CD4-positive, alpha-beta memory T cell (primary cell): ENCODE data around the gene TIGD1. TPM values are rescaled to one million over a fixed set of nuclear protein-coding genes. Genes with fewer than 3 reads are reported as not detected.

Experiments
- CTCF ChIA-PET: fragments of 350-600 bp; sonication (Branson Sonifier 250); formaldehyde crosslinking; loops from one replicate; lab custom pipeline; 2021; ENCODE audit warnings: inconsistent platforms; ENCODE audit not compliant: partially characterized antibody; lab: Charles Lee
- POLR2A ChIA-PET: fragments of 350-600 bp; sonication (Branson Sonifier 250); formaldehyde crosslinking; loops from one replicate; lab custom pipeline; 2021; ENCODE audit not compliant: partially characterized antibody; lab: Charles Lee
- DNase-seq, 5 donors: peaks; one replicate each; pipeline versions ENCODE4 v3.0.0 to v3.0.0-alpha.2; 2020 to 2022; ENCODE audit warnings: mixed read lengths in 1 of 5
- H3K27ac ChIP-seq: one replicate; pipeline ENCODE4 v1.7.0; 2013; ENCODE audit warnings: low read depth, low read length
- H3K27me3 ChIP-seq: 2 replicates; pipeline ENCODE4 v1.7.0; 2013; ENCODE audit warnings: mild to moderate bottlenecking, low read length, moderate library complexity; ENCODE audit not compliant: insufficient read depth
- H3K36me3 ChIP-seq: 2 replicates; pipeline ENCODE4 v1.7.0; 2013; ENCODE audit warnings: mild to moderate bottlenecking, low read length, moderate library complexity; ENCODE audit not compliant: insufficient read depth
- H3K4me1 ChIP-seq: 2 replicates; pipeline ENCODE4 v1.7.0; 2013; ENCODE audit warnings: mild to moderate bottlenecking, low read length, moderate library complexity; ENCODE audit not compliant: insufficient read depth
- H3K4me3 ChIP-seq, 2 donors: one replicate each; pipeline ENCODE4 v1.7.0; 2013; ENCODE audit warnings: low read length in 2 of 2, mild to moderate bottlenecking in 1 of 2
- H3K9me3 ChIP-seq, 2 donors: one replicate each; pipeline ENCODE4 v1.7.0; 2013; ENCODE audit warnings: low read length in 2 of 2, control low read depth in 1 of 2; ENCODE audit not compliant: control insufficient read depth in 1 of 2
- H3K27ac Mint-ChIP-seq, 7 donors: one replicate each; pipeline ENCODE4 v1.8.0; 2020 to 2021; ENCODE audit warnings: mixed read lengths in 7 of 7, mild to moderate bottlenecking in 6 of 7, inconsistent platforms in 3 of 7, moderate library complexity in 3 of 7
- H3K27me3 Mint-ChIP-seq, 2 donors: one replicate each; pipeline ENCODE4 v1.8.0; 2020 to 2021; ENCODE audit warnings: mixed read lengths in 2 of 2
- H3K36me3 Mint-ChIP-seq, 2 donors: one replicate each; pipeline ENCODE4 v1.8.0; 2020 to 2021; ENCODE audit warnings: mixed read lengths in 2 of 2, inconsistent platforms in 1 of 2, mild to moderate bottlenecking in 1 of 2
- H3K4me1 Mint-ChIP-seq, 4 donors: one replicate each; pipeline ENCODE4 v1.8.0; 2020 to 2021; ENCODE audit warnings: mixed read lengths in 4 of 4, mild to moderate bottlenecking in 1 of 4
- H3K4me3 Mint-ChIP-seq, 8 donors: one replicate each; pipeline ENCODE4 v1.8.0; 2020 to 2021; ENCODE audit warnings: mixed read lengths in 8 of 8, mild to moderate bottlenecking in 7 of 8, moderate library complexity in 6 of 8, inconsistent platforms in 3 of 8
- H3K9me3 Mint-ChIP-seq, 8 donors: one replicate each; pipeline ENCODE4 v1.8.0; 2020 to 2021; ENCODE audit warnings: mixed read lengths in 8 of 8, mild to moderate bottlenecking in 5 of 8, inconsistent platforms in 3 of 8, moderate library complexity in 1 of 8
- intact Hi-C: fragments of 100-400 bp; cut with micrococcal nuclease; formaldehyde crosslinking; loops from one replicate; pipeline ENCODE4 v1.15.1; 2023
- polyA plus RNA-seq, 2 donors: library from polyadenylated mRNA; unstranded; fragments of 300-500 nt; fragmentation: Illumina TruSeq; gene quantifications; one replicate each; pipeline ENCODE4 v1.2.3, GENCODE V29; 2021
- total RNA-seq, 2 experiments: library from RNA; stranded (reverse); gene quantifications; one replicate each; pipeline ENCODE4 v1.2.3, GENCODE V29; 2021

The TIGD1 gene
- total and polyA plus RNA-seq, 4 experiments from 2014 or later, result 11.8 to 19.3 (median 15.8) TPM

GRCh38 chr2:232539298-232540231 lies 10.8 kb downstream of the TIGD1 start, which contains the start of gene CHRNG:
Gene CHRNG, plus strand, starts transcription at chr2:232539692. Its CDS starts 56 bp downstream, at chr2:232539748.
- H3K27me3 Mint-ChIP-seq, result peaks cover 3 to 16% of the 10 kb centered on the region in 2 donors
- H3K36me3 Mint-ChIP-seq, result peaks cover under 1 to 6% of the 10 kb centered on the region in 2 donors
- DNase-seq, result no peak
- no peak within 1 kb of the TSS for H3K4me3 Mint-ChIP-seq
- peaks cover 4 to 25% (median 8%) of the 10 kb centered on the region in 4 donors for H3K4me1 Mint-ChIP-seq
- H3K27ac ChIP-seq, result no peak within 1 kb of the TSS
- POLR2A ChIA-PET, result interaction anchor here (0.9 to 1.3 kb wide), 2 partner anchors 9 to 11 kb away, joined by 3 to 4 read pairs; partner anchors contain the start of genes EIF4E2 and TIGD1
- no peaks in the 10 kb centered on the region for H3K9me3 ChIP-seq
- H3K27me3 ChIP-seq, result no peaks in the 10 kb centered on the region
- peak within 1 kb of the TSS in 1 of 7 donors; percentile 80 for H3K27ac Mint-ChIP-seq
- CTCF ChIA-PET, result no interaction called here
- intact Hi-C loops, result no loop called here
- H3K36me3 ChIP-seq, result no peaks in the 10 kb centered on the region
- no peak within 1 kb of the TSS for H3K4me3 ChIP-seq
- peaks cover 0 to 3% (median 0%) of the 10 kb centered on the region in 8 donors for H3K9me3 Mint-ChIP-seq
- no peaks in the 10 kb centered on the region for H3K4me1 ChIP-seq

DNA sequence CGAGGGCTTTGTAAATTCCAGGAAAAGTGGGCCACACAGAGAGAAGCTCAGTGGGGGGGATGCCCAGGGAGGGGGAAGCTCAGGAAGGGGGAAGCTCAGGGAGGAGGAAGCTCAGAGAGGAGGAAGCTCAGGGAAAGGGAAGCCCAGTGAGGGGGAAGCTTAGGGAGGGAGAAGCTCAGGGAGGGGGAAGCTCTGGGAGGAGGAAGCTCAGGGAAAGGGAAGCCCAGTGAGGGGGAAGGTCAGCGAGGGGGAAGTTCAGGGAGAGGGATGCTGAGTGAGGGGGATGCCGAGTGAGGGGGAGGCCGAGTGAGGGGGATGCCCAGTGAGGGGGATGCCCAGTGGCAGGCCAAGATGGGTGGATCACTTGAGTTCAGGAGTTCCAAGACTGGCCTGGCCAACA lies 11.7 kb downstream of the TIGD1 start:
- POLR2A ChIA-PET, result interaction anchor here (0.6 kb wide), 1 partner anchor 12 kb away, joined by 3 read pairs; no protein-coding TSS in a partner anchor

DNA sequence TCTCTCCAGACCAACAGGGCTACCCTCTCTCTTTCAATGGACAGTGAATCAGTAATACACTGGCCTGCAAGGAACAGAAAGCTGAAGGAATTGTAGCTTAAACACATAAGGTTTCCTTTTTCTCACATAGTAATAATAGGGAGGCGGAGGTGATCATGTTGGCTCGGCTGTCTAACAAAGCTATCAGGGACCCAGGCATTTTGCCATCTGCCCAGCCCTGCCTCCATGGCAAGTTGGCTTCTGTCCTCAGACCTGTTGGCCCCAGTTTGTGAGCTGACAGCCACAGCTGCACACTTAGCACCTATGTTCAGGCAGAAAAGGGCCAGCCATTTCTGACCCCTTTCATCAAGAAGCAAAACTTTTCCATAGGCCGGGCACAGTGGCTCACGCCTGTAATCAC lies 12.9 kb downstream of the TIGD1 start:
- Mint-ChIP-seq H3K4me3 (no peak overlapping the region), H3K4me1 (peaks cover under 1 to 10% (median 2%) of the 10 kb centered on the region in 4 donors), H3K27ac (peak overlapping the region in 1 of 7 donors; percentile 7), H3K27me3 (peaks cover 3 to 21% of the 10 kb centered on the region in 2 donors), H3K9me3 (peaks cover 0 to 3% (median 0%) of the 10 kb centered on the region in 8 donors), H3K36me3 (no peaks in the 10 kb centered on the region)
- Histone ChIP-seq H3K27ac (no peak overlapping the region), H3K4me1 (no peaks in the 10 kb centered on the region), H3K36me3 (no peaks in the 10 kb centered on the region), H3K27me3 (no peaks in the 10 kb centered on the region), H3K9me3 (no peaks in the 10 kb centered on the region), H3K4me3 (no peak overlapping the region)
- ChIA-PET POLR2A (no interaction called here), CTCF (no interaction called here)
- intact Hi-C loops, result no loop called here
- no peak for DNase-seq

More for the DNA sequence above, 11.7 kb downstream of the TIGD1 start:
- peaks cover 3 to 16% of the 10 kb centered on the region in 2 donors for H3K27me3 Mint-ChIP-seq
- H3K4me1 ChIP-seq, result no peaks in the 10 kb centered on the region
- H3K4me3 ChIP-seq, result no peak overlapping the region
- no peak overlapping the region for H3K4me3 Mint-ChIP-seq
- H3K4me1 Mint-ChIP-seq, result peaks cover 3 to 19% (median 5%) of the 10 kb centered on the region in 4 donors
- peaks cover 0 to 3% (median 0%) of the 10 kb centered on the region in 8 donors for H3K9me3 Mint-ChIP-seq
- no peaks in the 10 kb centered on the region for H3K27me3 ChIP-seq
- no peaks in the 10 kb centered on the region for H3K36me3 ChIP-seq
- no peaks in the 10 kb centered on the region for H3K9me3 ChIP-seq
- no peak overlapping the region for H3K27ac Mint-ChIP-seq
- CTCF ChIA-PET, result no interaction called here
- intact Hi-C loops, result no loop called here
- no peak overlapping the region for H3K27ac ChIP-seq
- peaks cover 0 to 3% of the 10 kb centered on the region in 2 donors for H3K36me3 Mint-ChIP-seq
- DNase-seq, result no peak

DNA sequence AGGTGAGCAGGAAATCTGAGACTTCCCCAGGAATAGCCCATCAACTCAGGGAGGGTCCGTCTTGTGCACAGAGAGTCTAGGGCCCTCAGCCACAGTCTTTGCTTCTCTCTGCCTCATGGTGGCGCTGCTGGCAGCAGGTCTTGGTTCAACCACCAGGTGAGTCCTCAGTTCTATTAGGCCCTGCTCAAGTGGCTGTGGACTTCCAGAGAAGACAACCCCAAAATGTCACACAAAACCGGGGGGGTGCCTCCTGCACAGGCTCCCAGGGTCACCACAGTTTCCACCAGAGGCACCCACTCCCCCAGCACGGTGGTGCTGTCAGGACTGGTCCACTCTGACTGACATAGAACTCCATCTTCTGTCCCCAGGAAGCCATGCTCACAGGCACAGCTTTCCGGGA lies 13.3 kb downstream of the TIGD1 start:
- H3K36me3 Mint-ChIP-seq, result no peaks in the 10 kb centered on the region
- H3K27ac ChIP-seq, result no peak overlapping the region

GRCh38 chr2:232535761-232536530 lies 14.4 kb downstream of the TIGD1 start:
- ChIA-PET POLR2A (no interaction called here), CTCF (no interaction called here)
- peaks cover 3 to 24% of the 10 kb centered on the region in 2 donors for H3K27me3 Mint-ChIP-seq
- H3K27ac Mint-ChIP-seq, result no peak overlapping the region
- H3K36me3 ChIP-seq, result no peaks in the 10 kb centered on the region
- H3K4me1 ChIP-seq, result no peaks in the 10 kb centered on the region
- no peak overlapping the region for H3K4me3 ChIP-seq
- no peak for DNase-seq
- no peak overlapping the region for H3K27ac ChIP-seq
- H3K9me3 Mint-ChIP-seq, result peaks cover 0 to 3% (median 0%) of the 10 kb centered on the region in 8 donors
- intact Hi-C loops, result no loop called here
- peak overlapping the region in 1 of 8 donors; percentile 3 for H3K4me3 Mint-ChIP-seq
- H3K36me3 Mint-ChIP-seq, result no peaks in the 10 kb centered on the region
- H3K9me3 ChIP-seq, result no peaks in the 10 kb centered on the region
- no peaks in the 10 kb centered on the region for H3K27me3 ChIP-seq
- H3K4me1 Mint-ChIP-seq, result peaks cover 0 to 5% (median 2%) of the 10 kb centered on the region in 4 donors

More for the DNA sequence above, 13.3 kb downstream of the TIGD1 start:
- Histone ChIP-seq H3K27me3 (no peaks in the 10 kb centered on the region), H3K9me3 (no peaks in the 10 kb centered on the region), H3K4me1 (no peaks in the 10 kb centered on the region), H3K4me3 (no peak overlapping the region), H3K36me3 (no peaks in the 10 kb centered on the region)
- ChIA-PET CTCF (no interaction called here), POLR2A (no interaction called here)
- no peak for DNase-seq
- Mint-ChIP-seq H3K9me3 (peaks cover 0 to 3% (median 0%) of the 10 kb centered on the region in 8 donors), H3K27ac (no peak overlapping the region), H3K4me1 (peaks cover 0 to 6% (median 2%) of the 10 kb centered on the region in 4 donors), H3K4me3 (no peak overlapping the region), H3K27me3 (peaks cover 3 to 21% of the 10 kb centered on the region in 2 donors)
- intact Hi-C loops, result no loop called here

DNA sequence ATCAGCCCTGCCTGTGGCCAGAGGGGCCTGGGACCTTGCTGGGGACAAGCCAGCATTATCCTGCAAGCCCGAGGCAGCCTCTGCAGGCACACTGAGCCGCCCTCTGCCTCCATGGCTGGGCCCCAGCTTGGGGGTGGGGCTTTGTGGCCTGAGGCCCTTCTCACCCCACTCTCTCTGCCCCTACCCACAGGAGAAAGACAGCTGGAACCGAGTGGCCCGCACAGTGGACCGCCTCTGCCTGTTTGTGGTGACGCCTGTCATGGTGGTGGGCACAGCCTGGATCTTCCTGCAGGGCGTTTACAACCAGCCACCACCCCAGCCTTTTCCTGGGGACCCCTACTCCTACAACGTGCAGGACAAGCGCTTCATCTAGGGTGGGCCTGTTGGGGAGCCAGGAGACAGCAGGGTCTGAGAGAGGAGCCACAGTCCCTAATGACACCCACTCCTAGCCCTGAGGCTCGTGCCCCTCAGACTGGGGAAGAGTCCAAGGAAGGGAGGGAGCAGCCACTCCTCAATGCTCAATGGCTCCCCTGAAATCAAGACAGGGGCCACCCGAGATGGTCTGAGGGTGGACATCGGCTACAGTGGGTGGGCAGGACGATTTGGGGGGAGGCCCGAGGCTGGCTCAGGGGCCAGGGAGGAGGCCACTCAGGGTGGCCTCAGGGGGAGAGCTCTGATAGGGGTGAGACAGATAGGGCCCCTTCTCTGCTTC lies 15.3 kb downstream of the TIGD1 start:
- ChIA-PET CTCF (no interaction called here), POLR2A (no interaction called here)
- peaks cover 3 to 27% of the 10 kb centered on the region in 2 donors for H3K27me3 Mint-ChIP-seq
- Histone ChIP-seq H3K4me1 (no peaks in the 10 kb centered on the region), H3K4me3 (no peak overlapping the region), H3K27ac (no peak overlapping the region), H3K36me3 (no peaks in the 10 kb centered on the region), H3K27me3 (no peaks in the 10 kb centered on the region), H3K9me3 (no peaks in the 10 kb centered on the region)
- no peak overlapping the region for H3K4me3 Mint-ChIP-seq
- DNase-seq, result no peak
- intact Hi-C loops, result no loop called here
- H3K27ac Mint-ChIP-seq, result no peak overlapping the region
- no peaks in the 10 kb centered on the region for H3K36me3 Mint-ChIP-seq
- H3K9me3 Mint-ChIP-seq, result peaks cover 0 to 3% (median 0%) of the 10 kb centered on the region in 8 donors
- H3K4me1 Mint-ChIP-seq, result peaks cover 0 to 5% (median 2%) of the 10 kb centered on the region in 4 donors
